Measurements from ENCODE around the gene TTC4.
A peak's percentile ranks its signal among the peaks of the same experiment; 100 is the strongest.

Gene TTC4

GRCh38 chr1:54750596-54750995 lies 34.9 kb downstream of the TTC4 start:
- DNase-seq = no peak

- no peak for DNase-seq
Observed at GRCh38 chr1:54751426-54751825, 35.8 kb downstream of the TTC4 start.

GRCh38 chr1:54754045-54754444 lies 38.4 kb downstream of the TTC4 start:
- DNase-seq = no peak

- DNase-seq = no peak
Observed at GRCh38 chr1:54754486-54755285, 39.0 kb downstream of the TTC4 start.

GRCh38 chr1:54757833-54758232 lies 42.2 kb downstream of the TTC4 start:
- DNase-seq = no peak

- no peak for DNase-seq
Observed at GRCh38 chr1:54758678-54759348, 43.2 kb downstream of the TTC4 start.

- no peak for DNase-seq
Observed at GRCh38 chr1:54763816-54764132, 48.1 kb downstream of the TTC4 start.

GRCh38 chr1:54764133-54764921 lies 48.7 kb downstream of the TTC4 start, which contains the start of gene PARS2:
Gene PARS2 (minus strand): TSS chr1:54764523. CDS start chr1:54759161, 5,362 bp downstream.
- peak; percentile 98 for DNase-seq

GRCh38 chr1:54764922-54765561 lies 49.4 kb downstream of the TTC4 start:
- no peak for DNase-seq

GRCh38 chr1:54766726-54767125 lies 51.1 kb downstream of the TTC4 start:
- DNase-seq = peak; percentile 92

- DNase-seq = no peak
Observed at GRCh38 chr1:54767526-54767925, 51.9 kb downstream of the TTC4 start.

- DNase-seq = peak; percentile 57
Observed at GRCh38 chr1:54768093-54768492, 52.4 kb downstream of the TTC4 start.

- no peak for DNase-seq
Observed at GRCh38 chr1:54772951-54773350, 57.3 kb downstream of the TTC4 start.

GRCh38 chr1:54774820-54775498 lies 59.3 kb downstream of the TTC4 start:
- DNase-seq = peak; percentile 57

- peak; percentile 79 for DNase-seq
Observed at GRCh38 chr1:54775828-54776721, 60.4 kb downstream of the TTC4 start.

GRCh38 chr1:54777011-54777410 lies 61.4 kb downstream of the TTC4 start:
- DNase-seq = peak; percentile 69

GRCh38 chr1:54777431-54777830 lies 61.8 kb downstream of the TTC4 start:
- peak; percentile 36 for DNase-seq

- DNase-seq = no peak
Observed at GRCh38 chr1:54781023-54781723, 65.5 kb downstream of the TTC4 start.

- no peak for DNase-seq
Observed at GRCh38 chr1:54782156-54782555, 66.5 kb downstream of the TTC4 start.

- DNase-seq = no peak
Observed at GRCh38 chr1:54782588-54782987, 66.9 kb downstream of the TTC4 start.

- DNase-seq = no peak
Observed at GRCh38 chr1:54784066-54784465, 68.4 kb downstream of the TTC4 start.
